ENCODE data around the gene ZNF70. TPM values are rescaled to one million over a fixed set of nuclear protein-coding genes. Genes with fewer than 3 reads are reported as not detected.

The ZNF70 gene
- 1 to 10 TPM; 5.6 to 8.1 (median 7.3) TPM for polyA plus RNA-seq (ENCODE audit: insufficient read length in 4 of 4)

DNA sequence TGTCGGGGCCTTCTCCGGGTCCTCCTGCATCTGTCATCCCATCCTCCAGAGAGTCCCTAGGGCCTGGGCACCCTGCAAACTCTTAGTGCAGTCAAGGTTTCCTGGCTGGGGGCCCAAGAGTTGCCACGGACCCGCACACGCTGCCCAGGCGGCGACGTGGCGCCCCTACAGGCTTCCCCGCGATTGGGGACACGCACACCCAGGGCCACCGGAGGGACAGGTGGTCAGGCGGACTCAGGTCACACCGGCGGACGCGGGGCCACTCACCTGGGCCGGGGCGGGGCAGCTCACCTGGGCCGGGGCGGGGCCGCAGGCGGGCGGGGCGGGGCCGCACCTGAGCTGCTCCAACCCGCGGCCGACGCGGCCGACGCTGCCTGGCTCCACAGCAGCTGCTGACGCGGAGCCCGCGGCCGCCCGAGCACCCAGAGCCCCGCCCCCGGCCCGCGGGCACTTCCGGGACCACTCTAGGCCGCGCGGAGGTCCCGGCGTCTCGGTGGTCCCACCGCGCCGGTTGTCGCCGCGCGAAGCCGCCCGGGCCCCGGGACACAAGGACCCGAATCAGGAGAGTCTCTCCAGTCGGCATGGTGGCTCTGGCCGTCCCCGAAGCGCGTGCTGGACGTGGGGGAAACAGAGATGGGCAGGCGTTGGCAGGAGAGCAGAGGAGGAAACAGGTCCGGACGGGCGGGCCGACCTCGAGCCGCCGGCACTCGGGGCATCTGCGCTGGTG lies at the start of gene ZNF70:
Gene ZNF70, minus strand, starts transcription at position 399 of the 727 bp plus-strand sequence. CDS start 5,972 bp downstream, outside the sequence.
- DNase-seq (ENCODE audit: low read depth in 4 of 4, low spot score in 3 of 4): peak in 3 of 4 donors; percentile 76 to 83 (median 78)

DNA sequence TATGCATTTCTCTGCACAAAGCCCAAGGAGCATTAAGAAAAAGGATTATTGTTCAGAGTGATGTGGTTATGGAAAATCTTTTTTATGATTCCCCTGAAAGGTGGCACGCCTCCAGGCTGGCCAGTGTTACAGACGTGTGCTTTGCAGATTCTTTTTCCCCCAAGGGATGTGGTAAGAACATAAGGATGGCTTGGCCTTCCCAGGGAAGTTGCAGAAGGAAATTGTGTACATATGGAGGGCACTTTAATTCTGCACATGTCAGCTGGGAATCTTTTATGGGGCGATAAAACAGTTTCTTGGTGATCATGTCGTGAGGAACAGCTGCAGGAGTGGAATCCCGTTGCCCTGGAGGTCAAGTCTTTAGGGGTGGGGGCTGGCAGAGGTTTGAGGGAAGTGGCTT lies 45.5 kb upstream of the ZNF70 start:
- DNase-seq (ENCODE audit: low read depth in 4 of 4, low spot score in 3 of 4): no peak

DNA sequence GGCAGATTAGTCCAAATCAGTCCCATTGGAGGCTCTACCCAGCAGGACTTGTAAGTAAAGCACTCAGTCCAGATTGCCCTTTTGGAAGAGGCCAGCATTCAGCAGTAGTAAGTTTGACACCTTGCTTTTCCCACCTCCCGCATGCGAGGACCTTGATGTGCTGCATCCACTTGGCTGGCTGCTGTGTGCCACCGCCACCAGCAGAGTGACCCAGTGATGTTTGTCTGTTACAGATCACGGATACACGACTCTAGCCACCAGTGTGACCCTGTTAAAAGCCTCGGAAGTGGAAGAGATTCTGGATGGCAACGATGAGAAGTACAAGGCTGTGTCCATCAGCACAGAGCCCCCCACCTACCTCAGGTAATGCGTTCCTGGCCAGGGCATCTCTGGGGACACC lies 42.4 kb upstream of the ZNF70 start:
- no peak for DNase-seq (ENCODE audit: low read depth in 4 of 4, low spot score in 3 of 4)

DNA sequence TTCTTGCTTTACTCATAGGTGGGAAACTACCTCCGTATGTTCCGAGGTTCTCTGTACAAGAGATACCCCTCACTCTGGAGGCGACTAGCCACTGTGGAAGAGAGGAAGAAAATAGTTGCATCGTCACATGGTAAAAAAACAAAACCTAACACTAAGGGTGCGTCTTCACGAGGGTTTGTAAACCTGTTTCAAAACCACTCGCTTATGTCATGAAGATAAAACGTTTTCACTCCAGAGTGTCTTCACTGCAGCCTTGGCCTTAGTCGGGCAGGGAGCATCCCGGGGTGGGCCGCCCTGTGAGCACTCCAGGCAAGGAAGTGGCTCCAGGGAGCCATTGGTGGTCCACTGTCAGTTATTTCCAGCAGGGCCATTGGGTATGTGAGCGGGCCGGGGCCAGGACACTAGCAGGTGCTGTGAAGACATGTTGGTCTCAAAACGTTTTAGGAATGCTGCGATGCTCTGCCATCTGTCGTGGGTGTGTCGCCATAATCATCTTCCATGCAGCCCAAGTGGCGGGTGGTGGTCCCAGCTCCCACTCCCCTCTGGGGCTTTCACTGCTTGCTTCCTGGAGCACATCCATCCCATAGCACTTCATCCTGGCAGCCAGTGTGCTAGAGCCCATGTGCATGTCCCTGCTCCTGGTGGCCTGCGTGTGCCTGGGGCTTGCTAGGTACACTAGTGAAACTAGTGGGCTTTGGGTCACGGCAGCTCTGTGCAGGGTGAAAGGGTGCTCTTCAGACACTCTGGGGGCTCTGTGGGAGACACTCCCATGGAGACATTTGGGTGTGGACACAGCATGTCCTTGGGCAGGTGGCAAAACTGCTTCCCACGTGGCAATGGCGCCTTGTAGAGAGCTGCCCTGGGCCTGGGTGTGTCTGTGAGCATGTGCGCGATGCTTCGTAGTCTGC lies 41.1 kb upstream of the ZNF70 start:
- DNase-seq (ENCODE audit: low read depth in 4 of 4, low spot score in 3 of 4): no peak

DNA sequence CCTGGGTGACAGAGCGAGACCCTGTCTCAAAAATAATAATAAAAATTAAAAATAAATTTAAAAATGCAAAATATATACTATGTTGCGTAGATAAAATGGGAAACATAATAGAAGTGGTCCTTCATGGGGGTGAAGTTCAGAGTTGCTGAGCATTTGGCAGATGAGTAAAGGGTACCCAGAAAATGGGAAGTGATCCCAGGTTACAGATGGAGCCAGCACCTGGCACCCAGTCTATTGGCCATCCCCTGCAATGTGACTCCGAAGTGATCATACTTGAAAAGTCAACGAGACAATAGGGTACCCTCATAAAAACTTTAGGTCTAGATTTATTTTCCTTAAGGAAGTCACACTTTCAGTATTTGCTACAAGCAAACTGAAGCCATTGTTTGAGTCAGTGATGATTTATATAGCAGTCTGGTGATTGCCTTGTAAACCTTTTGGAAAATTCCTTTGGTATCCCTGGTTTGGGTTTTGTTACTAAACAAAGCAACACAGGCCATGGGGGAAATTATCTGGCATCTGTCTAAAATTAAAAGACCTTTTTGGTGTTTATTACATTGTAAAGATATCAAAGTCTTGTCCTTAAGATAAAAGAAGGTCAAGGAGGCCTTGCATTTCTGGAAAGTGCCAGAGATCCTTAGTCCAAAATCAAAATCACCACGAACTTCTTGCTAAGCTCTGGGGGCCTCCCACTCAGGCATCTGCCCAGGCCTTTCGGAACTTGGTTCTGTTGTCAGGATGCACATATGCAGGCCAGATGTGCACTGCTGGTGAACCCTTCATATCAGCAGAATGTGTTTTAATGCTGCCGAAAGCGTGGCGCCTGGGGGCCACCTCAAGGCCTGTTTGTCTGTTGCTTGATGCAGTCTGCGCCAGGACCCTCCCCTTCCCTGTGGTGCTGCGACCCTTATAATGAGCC lies 40.2 kb upstream of the ZNF70 start:
- no peak for DNase-seq (ENCODE audit: low read depth in 4 of 4, low spot score in 3 of 4)

DNA sequence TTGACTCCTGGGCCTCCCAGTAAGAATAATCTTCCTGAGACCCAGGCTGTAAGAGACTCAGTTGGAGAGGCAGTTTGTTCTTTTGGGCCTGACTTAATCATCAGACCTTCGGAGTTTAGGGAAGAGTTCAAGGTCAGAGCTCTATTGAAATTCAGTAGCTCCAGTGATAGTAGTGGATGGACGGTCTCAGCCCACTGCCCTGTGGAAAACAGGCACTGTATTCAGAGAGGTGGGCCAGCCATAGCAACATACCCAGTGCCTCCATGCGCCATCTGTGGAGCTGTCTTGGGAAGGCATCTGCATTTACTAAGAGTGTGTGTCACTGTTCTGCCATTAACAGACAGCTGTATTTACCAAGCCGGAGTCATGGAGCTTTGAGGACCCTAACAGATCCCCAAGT lies 38.7 kb upstream of the ZNF70 start:
- no peak for DNase-seq (ENCODE audit: low read depth in 4 of 4, low spot score in 3 of 4)

DNA sequence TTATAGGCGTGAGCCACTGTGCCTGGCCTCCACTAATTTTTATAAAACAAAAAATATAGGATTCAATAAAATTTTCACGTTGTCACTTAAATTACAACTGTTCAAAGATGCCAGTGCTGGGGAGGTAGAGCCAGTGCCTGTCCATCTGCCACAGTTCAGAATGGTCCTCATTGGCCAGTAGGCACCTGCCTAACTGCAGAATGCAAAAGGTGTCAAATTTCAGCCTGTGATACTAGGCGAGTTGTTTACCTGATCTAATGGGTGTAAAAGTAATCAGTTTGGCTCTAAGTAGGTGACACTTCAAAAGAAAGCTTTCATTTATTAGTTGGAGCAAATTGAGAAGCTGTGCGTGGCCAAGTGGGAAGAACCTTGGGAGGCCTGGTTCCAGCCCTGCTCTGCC lies 38.2 kb upstream of the ZNF70 start:
- DNase-seq (ENCODE audit: low read depth in 4 of 4, low spot score in 3 of 4): no peak

DNA sequence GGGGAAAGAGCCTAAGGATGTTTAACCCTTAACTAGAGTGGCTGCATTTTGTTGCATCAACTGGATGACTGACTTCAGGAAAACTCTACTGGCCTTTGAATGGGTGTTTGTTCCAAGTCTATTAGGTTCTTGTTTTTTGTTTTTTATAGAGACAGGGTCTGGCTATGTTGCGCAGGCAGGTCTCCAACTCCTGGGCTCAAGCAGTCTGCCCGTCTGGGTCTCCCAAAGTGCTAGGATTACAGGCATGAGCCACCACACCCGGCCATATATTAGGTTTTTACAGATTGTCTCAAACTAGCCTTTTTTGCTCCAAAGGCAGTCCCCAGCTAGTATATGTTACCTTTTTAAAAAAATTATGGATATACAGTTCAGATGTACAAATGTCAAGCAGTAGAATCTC lies 37.0 kb upstream of the ZNF70 start:
- DNase-seq (ENCODE audit: low read depth in 4 of 4, low spot score in 3 of 4): no peak

DNA sequence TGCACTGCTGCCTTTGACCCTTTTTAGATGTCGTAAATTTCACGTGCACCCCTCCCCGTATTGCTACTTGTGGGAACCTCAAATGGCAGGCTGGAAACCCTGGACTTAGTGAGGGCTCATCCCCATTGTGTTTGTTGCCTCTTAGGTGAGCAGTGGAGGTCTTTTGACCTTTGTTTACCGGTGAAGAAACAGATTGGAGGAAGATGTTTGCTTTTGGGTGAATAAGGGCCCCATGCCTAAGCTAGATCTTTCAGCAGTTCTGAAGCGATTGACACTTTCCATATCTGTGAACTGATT lies 36.6 kb upstream of the ZNF70 start:
- DNase-seq (ENCODE audit: low read depth in 4 of 4, low spot score in 3 of 4): no peak

DNA sequence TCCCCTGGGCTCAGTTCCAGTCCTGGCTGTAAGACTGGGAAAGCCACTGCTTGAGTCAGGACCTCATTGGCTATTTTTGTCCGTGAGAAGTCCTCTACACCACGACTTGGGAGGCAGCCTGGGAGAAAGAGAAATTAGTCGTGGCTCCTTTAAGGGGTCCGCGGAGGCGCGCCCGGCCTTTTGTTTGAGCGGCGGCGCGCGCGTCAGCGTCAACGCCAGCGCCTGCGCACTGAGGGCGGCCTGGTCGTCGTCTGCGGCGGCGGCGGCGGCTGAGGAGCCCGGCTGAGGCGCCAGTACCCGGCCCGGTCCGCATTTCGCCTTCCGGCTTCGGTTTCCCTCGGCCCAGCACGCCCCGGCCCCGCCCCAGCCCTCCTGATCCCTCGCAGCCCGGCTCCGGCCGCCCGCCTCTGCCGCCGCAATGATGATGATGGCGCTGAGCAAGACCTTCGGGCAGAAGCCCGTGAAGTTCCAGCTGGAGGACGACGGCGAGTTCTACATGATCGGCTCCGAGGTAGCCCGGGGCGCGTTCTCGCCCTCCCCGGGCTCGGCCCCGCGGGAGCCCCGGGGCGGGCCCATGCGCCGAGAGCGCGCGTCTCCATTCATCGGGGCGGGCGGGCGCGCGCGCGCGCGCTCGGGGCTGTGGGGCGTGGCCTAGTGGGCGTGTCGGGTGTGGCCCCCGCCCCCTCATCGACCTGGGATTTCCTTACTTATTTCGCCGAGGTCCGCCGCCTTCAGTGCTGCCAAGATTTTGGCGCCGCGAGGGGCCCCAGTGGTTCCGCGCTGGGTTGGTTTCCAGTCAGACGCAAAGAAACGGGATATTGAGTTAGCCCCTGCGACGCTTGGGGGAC lies 36.1 kb upstream of the ZNF70 start, which contains the start of gene SMARCB1:
Gene SMARCB1, plus strand, starts transcription at position 215 of the 848 bp plus-strand sequence. Its CDS starts 204 bp downstream, at position 419.
- DNase-seq (ENCODE audit: low read depth in 4 of 4, low spot score in 3 of 4): peak in 3 of 4 donors; percentile 81 to 85 (median 83)

DNA sequence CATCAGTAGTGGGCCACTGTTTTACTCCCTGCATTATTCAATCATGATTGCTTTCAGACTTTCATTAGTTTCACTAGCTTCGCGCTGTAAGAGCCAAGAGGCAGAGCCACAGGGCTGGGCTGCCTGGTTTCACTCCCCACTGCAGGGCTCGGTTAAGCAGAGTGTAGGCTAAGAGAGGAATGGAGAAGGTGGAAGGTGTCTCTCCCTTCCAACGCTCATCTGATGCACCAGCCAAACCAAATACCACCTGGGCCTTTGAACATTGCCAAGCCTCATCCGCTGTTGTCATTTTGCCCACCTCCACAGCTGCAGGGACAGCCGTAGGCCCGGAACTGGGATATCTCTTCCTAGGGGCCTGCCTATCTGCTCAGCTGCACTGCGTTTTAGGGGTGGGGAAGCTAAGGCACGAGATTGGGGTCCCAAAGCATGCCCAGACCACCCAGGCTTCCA lies 35.4 kb upstream of the ZNF70 start:
- DNase-seq (ENCODE audit: low read depth in 4 of 4, low spot score in 3 of 4): no peak

DNA sequence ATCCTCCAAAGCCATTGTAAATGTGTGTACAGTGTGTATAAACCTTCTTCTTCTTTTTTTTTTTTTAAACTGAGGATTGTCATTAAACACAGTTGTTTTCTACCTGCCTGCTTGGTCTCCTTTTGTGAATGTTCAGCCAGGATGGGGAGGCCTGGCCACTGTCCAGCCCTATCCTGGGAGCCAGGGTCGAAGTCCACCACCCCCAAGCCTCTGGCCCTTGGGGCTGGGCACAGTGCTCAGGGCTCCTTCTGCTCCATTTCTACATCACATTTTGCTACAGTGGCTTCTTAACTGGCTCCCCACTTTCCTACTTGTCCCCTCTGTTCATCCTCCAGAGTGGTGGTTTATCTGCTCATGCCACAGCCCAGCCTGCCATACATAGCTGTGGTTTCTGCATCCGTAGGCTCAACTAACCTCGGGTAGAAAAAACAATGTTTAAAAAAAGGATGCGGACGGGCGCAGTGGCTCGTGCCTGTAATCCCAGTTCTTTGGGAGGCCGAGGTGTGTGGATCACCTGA lies 33.4 kb upstream of the ZNF70 start:
- no peak for DNase-seq (ENCODE audit: low read depth in 4 of 4, low spot score in 3 of 4)

DNA sequence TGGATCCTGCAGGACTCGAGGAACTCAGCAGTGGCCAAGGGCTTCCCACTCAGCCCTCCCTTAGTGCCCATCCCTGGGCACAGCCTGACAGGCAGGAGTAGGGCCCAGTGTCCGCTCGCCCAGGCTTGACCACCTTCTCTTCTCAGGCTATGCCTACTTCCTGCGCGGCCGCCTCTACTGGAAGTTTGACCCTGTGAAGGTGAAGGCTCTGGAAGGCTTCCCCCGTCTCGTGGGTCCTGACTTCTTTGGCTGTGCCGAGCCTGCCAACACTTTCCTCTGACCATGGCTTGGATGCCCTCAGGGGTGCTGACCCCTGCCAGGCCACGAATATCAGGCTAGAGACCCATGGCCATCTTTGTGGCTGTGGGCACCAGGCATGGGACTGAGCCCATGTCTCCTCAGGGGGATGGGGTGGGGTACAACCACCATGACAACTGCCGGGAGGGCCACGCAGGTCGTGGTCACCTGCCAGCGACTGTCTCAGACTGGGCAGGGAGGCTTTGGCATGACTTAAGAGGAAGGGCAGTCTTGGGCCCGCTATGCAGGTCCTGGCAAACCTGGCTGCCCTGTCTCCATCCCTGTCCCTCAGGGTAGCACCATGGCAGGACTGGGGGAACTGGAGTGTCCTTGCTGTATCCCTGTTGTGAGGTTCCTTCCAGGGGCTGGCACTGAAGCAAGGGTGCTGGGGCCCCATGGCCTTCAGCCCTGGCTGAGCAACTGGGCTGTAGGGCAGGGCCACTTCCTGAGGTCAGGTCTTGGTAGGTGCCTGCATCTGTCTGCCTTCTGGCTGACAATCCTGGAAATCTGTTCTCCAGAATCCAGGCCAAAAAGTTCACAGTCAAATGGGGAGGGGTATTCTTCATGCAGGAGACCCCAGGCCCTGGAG lies 32.6 kb upstream of the ZNF70 start:
- DNase-seq (ENCODE audit: low read depth in 4 of 4, low spot score in 3 of 4): no peak

DNA sequence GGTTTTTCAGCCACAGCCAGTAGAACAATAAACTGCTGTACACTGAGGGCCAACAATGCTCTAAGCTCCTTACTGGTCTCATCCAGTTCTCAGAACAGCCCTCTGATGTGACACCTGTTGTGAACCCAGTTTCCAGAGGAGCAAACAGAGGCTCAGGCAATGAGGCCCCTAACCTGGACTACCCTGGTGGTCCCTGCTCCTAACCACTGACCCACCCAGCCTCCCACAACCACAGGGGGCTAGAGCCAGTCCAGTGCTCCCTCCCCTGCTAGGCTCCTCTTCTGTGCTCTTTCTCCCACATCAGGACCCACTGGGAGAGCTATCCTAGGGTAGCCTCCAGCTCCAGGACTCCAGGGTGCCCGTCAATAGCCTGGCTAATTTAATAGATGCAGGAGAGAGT lies 31.8 kb upstream of the ZNF70 start:
- DNase-seq (ENCODE audit: low read depth in 4 of 4, low spot score in 3 of 4): no peak

DNA sequence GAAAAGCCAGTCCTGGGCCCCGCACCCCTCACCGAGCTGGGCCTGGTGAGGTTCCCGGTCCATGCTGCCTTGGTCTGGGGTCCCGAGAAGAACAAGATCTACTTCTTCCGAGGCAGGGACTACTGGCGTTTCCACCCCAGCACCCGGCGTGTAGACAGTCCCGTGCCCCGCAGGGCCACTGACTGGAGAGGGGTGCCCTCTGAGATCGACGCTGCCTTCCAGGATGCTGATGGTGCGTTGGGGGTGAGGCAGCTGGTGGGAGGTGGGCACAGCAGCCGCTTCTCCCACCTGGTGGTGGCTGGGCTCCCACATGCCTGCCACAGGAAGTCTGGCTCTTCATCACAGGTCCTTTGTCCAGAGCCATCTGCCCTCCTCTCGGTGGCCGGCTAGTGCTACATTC lies 31.3 kb upstream of the ZNF70 start:
- DNase-seq (ENCODE audit: low read depth in 4 of 4, low spot score in 3 of 4): no peak

DNA sequence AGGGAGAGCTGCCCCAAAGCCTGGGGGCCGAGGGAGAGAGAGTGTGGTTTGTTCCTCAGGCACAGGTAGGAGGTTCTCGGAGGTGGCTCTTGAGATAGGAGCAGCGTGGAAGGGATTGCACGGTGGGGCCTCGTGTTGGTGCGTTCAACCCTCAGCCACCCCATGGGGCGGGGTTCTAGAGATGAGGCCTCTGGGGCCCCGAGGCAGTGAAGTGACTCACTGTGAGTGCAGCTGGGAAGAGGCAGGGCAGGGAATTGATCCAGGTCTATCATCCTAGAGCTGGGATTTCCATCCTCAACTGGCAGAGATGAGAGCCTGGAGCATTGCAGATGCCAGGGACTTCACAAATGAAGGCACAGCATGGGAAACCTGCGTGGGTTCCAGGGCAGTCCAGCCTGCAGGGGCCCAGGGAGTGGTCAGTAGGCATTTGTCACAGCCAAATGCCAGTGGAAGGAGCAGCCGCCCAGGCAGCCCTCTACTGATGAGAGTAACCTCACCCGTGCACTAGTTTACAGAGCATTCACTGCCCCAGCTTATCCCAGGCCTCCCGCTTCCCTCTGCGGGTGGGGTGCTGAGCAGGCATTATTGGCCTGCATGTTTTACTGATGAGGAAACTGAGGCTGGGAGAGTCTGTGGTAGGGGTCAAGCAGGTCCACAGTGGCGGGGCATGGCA lies 30.7 kb upstream of the ZNF70 start:
- DNase-seq (ENCODE audit: low read depth in 4 of 4, low spot score in 3 of 4): no peak

DNA sequence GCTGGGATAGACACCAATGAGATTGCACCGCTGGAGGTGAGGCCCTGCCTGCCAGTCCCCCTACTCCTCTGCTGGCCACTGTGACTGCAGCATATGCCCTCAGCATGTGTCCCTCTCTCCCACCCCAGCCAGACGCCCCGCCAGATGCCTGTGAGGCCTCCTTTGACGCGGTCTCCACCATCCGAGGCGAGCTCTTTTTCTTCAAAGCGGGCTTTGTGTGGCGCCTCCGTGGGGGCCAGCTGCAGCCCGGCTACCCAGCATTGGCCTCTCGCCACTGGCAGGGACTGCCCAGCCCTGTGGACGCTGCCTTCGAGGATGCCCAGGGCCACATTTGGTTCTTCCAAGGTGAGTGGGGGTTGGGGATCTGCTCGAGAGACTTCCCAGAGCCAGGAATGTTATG lies 30.2 kb upstream of the ZNF70 start:
- DNase-seq (ENCODE audit: low read depth in 4 of 4, low spot score in 3 of 4): no peak

DNA sequence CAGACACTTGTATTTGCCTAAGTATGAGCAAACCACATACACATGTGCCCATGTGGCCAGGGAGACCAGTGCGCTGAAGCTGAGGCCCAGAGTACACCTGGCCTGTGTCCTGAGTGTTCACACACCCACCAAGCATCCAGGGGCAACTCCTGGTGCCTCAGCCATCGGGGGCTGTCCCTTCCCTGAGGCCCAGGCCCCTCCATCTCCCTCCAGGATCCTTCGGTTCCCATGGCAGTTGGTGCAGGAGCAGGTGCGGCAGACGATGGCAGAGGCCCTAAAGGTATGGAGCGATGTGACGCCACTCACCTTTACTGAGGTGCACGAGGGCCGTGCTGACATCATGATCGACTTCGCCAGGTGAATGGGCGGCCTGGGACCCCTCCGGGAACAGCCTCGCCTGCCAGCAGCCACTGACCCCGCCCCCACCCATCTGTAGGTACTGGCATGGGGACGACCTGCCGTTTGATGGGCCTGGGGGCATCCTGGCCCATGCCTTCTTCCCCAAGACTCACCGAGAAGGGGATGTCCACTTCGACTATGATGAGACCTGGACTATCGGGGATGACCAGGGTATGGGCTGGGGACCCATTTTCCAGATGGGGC lies 29.3 kb upstream of the ZNF70 start:
- no peak for DNase-seq (ENCODE audit: low read depth in 4 of 4, low spot score in 3 of 4)

Data from left renal pelvis (tissue), 4 donors.